Stimulated activated CD8-positive, alpha-beta memory T cell treated with anti-CD3 and anti-CD28 coated beads, Interleukin-4, amount 100 ng/mL, for 48 hours (primary cell): ENCODE results near the gene SPOP.
"Not testable (repeated sequence)": the region's sequence is repeated elsewhere in the genome, so short reads cannot be mapped to it uniquely, and the experiment has no call there.

Experiments
- DNase-seq: peaks from one replicate; pipeline ENCODE4 v3.0.0-alpha.2; 2020

SPOP gene

DNA sequence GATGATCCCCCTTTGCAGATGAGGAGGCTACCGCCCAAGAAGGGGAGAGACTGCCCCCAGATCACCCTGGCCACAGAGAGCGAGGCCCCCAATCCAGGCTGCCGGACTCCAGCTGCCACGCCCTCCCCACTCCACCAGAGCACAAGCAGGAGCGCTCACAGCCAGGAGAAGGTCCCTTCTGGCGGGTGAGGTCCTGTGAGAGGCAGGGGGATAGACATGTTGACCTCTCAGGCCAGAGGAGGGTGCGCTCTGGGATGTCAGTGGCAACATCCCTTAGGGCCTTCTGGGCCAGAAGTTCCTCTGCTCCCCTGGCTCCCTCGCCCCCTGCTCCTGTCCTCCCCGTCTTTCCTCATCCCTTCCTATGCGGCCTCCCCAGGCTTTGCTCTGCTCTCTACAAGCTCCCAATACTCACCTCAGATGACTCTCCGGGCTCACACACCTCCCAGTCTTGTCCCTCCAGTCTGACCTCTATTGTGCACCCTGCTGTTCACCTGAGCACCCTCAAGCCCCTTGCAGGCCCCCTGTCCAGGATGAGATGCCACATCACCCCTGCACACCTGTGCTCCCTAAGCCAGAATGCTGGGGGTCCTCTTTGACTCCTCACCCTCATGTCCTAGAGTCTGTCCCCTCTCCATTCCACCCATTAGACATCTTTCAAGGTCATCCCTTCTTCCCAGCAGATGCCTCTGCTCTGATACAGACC, 107.2 kb downstream of the SPOP start:
- no peak for DNase-seq

DNA sequence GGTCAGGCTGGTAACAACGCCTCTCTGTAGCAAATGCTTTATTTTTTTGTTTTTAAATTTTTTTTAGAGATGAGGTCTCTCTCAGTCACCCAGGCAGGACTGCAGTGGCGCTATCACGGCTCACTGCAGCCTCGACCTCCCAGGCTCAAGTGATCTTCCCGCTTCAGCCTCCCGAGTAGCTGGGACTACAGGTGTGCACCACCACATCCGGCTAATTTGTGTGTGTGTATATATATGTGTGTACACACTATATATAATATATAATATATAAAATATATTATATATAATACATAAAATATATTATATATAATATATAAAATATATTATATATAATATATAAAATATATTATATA, 109.2 kb downstream of the SPOP start:
- DNase-seq, result not testable (repeated sequence)

DNA sequence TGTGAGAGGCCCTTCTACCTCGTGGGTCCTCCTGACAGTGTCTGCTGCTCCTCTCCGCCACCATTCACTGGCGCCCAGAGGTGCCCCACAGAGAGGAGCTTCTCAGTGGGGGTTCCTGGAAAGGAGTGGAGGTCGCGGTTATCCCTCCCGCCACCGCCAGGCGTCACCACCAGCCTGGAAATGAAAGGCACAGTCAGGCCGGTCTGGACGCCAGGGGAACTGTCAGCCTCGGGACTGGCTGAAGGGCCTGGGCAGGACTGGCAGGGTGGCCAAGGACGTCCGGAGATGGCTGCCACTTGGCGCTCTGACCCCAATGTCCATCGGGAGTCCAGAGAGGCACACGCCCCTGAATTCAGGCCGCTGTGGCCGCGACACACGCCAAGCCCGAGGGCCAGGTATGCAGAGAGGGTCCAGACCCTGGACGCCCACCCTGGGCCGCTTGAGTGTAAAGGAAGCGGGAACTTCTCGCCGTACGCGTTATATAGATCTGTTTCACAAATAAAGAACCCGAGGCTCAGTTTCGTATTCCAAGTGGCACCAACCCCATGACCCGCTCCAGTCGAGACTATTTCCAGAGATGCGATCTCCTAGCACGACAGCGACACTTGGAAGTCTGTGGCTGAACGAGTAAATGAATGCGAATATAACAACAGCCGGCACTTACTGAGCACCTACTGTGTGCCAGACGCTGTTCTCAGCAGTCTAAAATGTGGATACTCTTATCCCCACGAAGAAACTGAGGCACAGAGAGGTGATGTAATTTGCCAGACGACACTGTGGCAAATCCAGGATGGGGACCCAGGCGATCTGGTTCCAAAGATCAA, 109.8 kb downstream of the SPOP start:
- DNase-seq, result peak; percentile 95

DNA sequence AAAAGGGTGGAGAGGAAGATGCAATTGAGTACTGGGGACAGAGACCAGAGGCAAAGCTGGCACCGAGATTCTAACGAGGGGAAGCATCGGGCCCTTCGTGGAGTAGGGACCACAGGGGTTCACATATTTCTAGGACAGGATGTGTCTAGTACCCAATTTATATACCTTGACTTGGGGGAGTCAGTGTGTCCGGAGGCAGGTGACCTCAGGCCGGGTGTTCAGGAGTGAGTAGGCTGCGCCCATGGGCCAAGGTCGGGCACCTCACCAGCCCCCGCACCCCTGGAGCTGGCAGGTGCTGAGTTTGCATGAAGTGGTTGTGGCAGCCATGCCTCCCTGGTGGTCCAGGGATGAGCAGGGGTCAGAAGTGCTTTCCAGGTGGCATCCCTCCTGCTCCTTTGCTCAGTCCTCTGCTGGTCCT, 110.8 kb downstream of the SPOP start:
- no peak for DNase-seq

DNA sequence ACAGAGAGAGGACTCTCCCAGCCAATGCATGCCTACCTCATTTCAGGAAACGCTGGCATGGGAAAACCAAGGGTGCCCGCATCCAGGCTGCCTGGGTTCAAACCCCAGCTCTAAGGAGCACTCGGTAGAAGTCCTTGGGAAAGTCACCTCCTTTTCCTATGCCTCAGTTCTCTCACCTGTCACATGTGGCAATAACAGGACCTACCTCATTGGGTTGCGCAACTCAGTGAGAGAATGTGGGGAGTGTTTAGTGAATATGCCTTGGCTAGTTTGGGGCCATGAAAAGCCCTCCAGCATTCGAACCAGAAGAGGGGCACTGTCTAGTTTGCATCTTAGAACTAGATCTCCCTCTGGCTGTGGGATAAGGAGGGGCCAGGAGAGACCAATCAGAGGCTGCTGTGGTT, 111.2 kb downstream of the SPOP start:
- no peak for DNase-seq

DNA sequence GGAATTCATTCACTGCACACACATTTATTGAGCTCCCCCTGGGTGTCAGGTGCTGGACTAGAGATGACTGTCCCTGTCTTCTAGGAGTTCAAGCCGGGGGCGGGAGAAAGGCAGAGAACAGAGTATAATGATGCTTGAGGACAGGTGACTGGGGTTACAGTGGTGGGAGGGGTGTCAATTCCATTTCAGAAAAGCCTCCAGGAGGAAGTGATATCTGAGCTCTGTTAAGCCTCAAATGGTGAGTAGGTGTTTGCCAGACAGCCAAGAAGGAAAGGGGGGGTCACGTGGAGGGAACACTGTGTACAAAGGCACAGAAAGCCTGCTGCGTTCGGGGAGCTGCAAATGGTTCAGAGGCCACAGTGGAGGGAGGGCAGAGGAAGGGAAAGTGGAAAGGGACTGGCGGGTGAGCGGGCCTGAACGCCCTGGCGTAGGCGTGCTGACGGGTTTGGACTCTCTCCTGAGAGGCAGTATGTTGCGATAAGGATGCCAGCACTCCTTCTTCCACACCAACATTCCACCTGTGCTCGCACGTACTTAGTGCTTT, 111.9 kb downstream of the SPOP start:
- peak; percentile 53 for DNase-seq

DNA sequence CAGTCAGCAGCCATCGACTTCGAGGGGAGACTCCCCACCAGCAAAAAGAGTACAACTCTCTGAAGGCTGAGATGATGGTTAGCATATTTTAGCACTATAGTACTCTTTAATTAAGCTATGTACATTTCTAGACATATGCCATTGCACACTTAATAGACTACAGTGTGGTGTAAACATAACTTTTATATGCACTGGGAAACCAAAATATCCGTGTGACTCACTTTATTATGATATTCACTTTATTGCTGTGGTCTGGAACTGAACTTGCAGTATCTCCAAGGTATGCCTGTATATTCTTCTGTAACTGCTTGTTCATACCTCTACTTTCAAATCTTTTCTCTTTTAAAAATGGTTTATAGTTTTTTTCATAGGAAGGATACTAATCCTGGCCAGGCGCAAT, 113.3 kb downstream of the SPOP start:
- DNase-seq, result no peak

DNA sequence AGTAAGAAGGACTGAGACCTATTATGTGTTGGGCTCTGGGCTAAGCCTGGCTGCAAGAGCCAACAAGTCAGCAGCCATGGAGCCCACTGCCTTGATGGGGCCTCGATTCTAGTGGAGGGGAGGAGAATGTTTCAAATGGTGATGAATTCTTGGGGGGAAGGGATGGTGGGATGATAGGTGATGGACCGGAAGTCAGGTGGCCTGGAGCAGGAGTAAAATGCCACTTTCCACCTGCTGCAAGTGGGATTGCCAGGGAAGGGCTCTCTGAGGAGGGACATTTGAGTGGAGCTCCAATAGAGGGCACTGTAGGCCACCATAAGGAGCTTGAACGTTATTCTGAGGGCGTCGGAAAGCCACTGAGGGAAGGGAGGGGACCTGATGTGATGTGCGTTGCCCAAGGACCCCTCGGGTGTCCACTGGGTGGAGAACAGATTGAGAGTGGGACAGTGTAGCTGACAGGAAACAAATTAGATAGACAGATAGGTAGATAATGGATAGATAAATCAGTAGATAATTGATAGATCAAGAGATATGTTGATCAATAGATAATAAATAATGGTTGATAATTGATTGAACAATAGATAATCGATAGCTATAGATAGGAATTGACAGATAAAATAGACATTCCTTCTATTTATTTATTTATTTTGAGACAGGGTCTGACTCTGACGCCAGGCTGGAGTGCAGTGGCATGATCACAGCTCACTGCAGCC, 120.4 kb downstream of the SPOP start:
- peak; percentile 58 for DNase-seq

DNA sequence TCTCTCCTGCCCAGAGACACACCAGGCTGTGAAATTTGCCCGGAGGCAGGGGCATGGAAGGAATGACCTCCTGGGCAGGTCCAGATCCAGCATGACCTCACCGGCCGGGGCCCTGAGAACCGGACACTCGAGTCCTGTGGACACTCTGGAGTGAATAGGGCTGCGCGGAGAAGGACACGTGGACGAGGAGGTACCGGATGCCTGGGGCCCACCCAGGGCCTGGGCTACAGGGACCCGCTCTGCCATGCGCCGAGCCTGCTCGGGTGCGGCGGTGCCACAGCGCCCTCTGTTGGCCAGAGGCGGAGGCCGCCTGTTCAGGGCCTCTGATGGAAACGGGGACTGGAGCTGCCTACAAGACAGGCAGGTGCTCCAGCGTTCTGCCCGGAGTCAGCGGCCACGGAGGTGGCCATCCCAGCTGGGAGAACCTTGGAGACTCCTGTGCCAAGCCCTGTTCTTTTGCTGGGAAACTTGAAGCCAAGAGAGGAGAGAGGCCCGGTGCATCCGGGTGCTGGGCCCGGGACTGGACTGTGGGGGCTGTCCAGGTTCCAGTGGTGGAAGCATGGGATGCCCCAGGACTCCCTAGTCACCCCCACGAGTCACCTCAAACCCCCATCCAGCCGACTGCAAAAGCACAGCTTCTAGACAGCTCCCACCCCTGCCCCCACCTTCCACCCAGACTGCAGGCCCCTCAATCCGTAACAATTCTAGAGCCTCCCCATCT, 121.5 kb downstream of the SPOP start:
- DNase-seq, result peak; percentile 94

DNA sequence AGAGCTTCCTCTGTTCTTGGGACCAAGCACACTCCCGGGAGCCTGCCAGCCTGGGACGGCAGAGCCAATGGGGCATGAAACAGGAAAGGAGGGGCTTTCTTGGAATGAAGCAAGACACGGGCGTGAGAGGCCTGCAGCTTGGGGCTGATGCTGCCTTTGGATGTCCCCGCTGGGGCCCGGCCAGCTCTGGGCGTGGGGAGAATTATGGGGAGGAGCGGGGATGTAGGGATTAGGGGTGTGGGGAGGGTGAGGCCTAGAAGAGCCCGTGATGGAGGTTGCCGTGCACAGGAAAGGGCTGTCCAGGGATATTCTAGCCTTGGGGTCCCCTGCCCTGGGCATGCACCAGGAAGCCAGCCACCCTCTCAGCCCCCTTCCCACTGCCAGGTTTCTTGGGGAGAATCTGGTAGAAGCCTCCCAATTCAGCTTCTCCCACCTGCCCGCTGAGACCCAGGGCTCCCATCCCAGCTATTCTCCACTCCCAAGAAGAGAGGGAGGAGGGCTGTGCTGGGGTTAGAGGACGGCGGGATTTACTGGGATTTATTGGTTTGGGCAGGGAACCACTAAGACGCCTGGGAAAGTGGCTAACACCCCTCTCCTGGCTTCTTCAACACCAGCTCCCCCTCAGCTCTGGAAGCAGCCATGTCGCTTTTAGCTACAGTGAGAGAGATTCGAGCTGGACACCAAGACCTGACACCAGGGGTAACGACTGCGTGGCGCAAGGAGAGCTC, 122.2 kb downstream of the SPOP start:
- no peak for DNase-seq

DNA sequence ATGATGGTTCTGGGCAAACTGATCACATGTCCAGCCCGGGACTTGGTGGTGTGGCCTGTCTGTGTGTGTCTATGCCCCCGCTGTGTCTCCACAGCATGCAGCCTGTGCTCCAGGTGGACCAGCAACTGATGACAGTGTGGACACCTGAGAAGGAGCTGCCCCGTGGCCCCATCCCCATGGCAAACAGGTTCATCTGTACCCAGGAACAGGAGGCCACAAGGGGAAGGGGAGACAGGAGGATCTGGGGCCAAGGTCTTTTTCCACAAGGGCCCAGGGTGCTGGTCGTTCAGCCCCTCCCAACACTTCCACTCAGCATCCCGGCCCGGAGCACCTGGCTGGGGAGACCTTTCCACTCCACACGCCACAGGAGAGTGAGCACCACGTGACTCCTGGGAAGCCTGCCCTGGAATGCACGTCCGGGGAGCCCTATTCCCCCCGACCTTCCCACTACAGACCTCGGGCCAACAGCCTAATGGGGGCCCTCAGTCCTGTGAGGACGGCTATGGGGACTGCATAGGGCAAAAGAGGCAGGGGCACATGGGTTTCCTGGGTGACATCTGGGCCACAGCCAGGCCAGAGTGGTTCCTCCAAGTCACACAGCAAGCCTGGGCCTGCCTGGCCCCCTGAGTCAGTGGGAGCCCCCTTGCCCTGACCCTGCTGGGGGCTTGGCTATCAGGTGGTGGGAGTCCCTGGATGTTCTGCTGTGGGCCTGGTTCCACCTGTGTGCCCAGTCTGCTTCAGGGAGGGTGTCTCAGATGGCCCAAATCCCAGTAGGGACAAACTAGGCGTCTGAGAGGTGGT, 123.0 kb downstream of the SPOP start:
- DNase-seq, result no peak

DNA sequence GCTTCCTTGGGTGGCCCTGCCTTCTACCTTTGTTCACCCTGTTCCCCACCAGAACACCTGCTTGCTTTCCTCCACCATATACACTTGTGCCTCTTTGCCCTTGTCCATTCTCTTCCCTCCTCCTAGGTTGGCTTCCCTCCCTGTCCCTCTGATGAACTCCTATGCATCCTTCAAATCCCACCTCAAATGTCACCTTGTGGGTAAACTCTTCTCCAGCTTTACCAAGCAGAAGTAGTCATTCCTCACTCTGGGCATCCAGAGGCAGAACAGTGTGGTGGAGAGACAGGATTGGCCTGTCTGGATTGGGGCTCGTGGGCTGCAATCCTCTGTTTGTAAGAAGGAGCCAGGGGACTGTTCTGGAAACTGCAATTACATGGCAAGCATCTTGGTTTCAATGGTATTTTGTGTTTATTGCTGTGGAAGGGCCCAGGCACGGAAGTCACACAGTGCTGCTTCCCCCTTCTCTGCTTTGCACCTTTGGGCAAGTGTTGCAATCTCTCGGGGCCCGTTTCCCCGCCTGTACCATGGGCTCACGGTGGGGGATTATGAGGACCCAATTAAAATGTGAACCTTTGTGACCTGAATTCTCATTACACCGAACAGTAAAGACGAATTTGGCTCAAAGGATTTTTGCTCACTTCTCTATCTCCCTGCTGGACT, 124.1 kb downstream of the SPOP start:
- DNase-seq, result no peak

DNA sequence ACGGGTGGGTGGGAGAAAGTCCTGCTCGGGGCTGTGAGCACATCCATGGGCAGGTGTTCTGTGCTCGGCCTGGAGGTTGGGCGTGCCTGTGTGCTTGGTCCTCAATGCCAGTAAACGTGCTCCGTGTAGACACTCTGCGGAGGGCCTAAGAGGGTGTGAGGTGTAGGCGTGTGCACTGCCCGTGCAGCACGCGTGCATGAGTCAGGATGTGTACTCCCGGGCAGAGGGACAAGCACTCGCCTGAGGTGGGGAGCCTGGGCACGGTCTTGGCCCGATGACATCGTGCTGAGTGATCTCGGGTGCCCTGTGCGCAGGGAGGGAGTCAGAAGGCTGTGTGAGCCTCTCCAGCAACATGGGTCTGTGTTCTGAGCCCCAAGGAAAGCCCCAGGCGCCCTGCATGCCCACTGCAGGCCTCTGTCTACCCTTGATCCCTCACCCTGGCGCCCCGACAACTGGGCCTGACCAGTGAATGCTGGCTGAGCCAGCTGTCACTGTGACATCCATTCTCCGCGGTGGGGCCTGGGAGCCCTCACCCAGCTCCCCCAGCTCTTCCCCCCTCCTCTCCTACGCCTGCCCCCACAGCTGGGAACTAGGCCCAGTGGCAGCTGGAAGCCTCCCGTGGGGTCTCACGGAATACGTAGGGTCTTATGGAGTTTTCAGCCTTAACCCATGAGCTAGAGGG, 125.7 kb downstream of the SPOP start:
- DNase-seq, result no peak

DNA sequence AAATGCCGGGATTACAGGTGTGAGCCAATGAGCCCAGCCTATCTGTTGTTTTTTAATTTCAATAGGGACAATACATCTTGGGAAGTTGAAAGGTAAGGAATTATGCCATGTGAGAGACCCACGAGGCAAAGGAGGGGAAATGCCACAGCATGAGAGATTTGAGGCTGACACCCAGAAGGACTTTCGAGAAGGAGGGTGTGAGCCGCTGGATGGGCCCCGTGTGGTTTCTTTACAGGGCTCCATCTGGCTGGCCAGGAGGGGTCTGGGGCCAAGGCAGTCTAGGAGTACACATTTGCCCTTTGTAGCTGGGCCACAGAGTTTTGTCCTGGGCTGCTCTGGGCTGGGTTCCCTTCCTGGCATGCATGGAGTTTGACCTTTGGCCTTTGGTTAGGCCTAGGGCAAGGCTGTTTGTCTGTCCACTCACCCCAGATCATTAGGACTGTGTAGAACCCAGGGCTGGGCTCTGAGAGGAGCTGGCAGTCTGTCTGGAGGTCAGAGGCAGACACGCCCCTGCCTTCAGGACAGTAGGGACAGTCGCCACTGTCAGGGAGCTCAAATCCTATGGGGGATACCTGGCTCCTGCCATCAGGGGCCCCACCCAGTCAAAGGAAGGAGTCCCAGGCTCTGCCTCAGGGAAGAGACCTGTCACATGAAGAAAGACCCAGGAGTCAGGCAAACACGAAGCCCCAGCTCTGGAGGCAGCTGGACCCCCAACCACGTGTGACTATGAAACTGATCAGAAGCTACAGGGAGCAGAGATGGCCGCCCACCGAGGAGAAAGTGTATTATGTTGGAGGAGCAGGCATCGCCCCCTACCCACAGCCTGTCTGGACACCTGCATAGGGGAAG, 126.5 kb downstream of the SPOP start:
- no peak for DNase-seq

DNA sequence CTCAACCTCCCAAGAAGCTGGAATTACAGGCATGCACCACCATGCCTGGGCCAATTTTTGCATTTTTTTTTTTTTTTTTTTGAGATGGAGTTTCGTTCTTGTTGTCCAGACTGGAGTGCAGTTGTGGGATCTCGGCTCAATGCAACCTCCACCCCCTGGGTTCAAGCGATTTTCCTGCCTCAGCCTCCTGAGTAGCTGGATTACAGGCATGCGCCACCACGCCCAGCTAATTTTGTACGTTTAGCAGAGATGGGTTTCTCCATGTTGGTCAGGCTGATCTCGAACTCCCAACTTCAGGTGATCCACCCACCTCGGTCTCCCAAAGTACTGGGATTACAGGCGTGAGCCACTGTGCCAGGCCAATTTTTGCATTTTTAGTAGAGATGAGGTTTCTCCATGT, 127.1 kb downstream of the SPOP start:
- DNase-seq, result not testable (repeated sequence)

DNA sequence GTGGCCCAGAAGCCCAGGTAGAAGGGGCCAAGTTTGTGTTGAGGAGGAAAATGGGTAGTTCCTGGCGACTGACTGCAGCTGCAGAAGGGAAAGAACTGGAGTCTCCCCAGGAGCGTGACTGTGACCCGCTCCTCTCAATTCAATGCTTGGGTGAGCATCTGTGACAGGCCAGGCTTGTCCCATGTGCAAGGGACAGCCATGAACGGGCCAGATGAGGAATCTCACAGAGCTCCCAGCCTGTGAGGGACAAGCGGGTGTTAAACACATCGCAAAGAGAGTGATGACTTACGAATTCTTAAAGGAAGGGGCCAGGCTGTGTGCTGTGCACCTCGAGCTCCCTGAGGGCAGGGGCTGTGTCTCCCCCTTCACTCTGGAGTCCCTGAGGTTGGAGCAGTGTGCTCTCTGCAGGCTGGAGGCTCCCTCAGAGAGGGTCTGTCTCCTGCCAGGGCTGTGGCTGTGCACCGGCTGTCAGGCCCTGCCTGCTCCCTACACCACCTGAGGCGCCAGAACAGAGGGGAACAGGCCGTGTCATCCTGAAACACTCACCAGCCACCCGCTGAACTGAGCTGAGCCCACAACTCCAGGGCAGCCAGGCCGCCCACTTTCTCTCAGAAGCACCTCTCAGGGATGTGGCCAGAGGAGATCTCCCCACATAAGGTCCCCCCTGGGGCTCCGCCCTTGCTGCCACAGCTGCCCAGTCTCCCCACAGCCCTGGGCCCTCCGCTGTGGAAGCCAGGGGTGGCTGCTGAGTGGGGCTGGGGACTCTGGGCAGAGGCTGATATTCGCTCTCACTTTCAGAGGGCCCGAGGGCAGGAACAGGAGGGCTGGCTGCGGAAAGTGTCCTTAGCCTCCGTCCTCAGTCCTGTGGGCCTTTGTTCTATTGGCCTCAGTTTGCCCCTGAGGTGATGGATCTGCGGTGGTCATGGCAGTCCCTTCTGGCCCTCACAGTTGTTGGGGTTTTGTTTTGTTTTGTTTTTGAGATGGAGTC, 127.9 kb downstream of the SPOP start:
- DNase-seq, result no peak

DNA sequence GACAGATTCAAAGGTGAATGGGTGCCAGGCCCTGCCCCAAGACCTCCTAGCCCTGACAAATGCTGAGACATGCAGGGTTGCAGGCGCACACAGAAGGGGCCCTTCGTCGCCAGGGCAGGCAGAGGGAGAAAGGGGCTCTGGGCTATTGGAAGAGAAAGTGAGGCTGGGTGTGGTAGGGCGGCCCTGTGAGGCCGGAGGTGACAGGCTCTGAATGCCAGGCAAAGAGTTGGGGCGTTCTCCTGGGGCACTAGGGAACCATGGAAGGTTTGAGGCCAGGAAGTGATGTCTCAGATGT, 128.6 kb downstream of the SPOP start:
- no peak for DNase-seq
